VCaP (cell line): Measurements from ENCODE around the gene SRP14.
"Not testable (repeated sequence)": the region's sequence is repeated elsewhere in the genome, so short reads cannot be mapped to it uniquely, and the experiment has no call there.

ENCODE experiments used
- H3K27ac ChIP-seq: fragments of 450-650 bp; 2 replicates; pipeline ENCODE4 v1.5.1; 2017
- TF ChIP-seq, protein P1 (sequence below): fragments of 450-650 bp; conservative IDR thresholded peaks from 2 replicates; pipeline ENCODE4 v1.5.1; 2017; ENCODE audit warnings: mild to moderate bottlenecking, moderate library complexity

The SRP14 gene

GRCh38 chr15:40029979-40030893 lies 8.7 kb downstream of the SRP14 start:
- TF ChIP-seq, protein P1, sequence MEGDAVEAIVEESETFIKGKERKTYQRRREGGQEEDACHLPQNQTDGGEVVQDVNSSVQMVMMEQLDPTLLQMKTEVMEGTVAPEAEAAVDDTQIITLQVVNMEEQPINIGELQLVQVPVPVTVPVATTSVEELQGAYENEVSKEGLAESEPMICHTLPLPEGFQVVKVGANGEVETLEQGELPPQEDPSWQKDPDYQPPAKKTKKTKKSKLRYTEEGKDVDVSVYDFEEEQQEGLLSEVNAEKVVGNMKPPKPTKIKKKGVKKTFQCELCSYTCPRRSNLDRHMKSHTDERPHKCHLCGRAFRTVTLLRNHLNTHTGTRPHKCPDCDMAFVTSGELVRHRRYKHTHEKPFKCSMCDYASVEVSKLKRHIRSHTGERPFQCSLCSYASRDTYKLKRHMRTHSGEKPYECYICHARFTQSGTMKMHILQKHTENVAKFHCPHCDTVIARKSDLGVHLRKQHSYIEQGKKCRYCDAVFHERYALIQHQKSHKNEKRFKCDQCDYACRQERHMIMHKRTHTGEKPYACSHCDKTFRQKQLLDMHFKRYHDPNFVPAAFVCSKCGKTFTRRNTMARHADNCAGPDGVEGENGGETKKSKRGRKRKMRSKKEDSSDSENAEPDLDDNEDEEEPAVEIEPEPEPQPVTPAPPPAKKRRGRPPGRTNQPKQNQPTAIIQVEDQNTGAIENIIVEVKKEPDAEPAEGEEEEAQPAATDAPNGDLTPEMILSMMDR: peak; percentile 65
- H3K27ac ChIP-seq: no peak overlapping the region

DNA sequence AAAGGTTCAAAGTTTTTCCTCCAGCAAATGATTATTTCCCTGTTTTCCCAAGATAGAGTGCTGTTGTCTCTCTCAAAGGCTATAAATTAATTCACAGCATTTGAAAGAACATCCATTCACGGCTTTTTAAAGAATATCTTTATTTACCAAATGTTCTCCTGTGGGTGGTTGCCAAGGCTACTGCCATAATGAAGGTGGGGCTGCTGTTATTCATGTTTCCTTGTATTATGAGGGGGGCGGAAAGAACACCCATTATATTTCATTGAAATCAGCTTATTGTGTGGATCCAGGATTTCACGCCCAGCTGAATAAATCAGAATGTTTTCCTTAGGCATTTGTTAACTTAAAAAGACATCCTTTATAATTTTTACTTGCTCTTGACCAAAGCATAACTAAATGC lies 10.1 kb downstream of the SRP14 start:
- H3K27ac ChIP-seq: no peak overlapping the region
- TF ChIP-seq, protein P1: no peak

DNA sequence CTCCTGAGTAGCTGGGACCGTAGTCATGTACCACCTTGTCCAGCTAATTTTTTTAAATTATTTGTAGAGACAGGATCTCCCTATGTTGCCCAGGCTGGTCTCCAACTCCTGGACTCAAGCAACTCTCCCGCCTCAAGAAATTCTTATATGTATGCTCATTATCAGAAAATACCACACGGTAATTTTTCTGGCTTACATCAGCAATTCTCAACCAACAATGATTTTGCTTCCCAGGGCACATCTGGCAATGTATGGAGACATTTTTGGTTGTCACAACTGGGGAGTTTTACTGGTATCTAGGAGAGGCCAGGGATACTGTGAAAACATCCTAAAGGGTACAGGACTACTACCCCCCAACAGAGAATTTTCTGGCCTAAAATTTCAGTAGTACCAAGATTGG lies 10.8 kb downstream of the SRP14 start:
- TF ChIP-seq, protein P1: no peak
- H3K27ac ChIP-seq: no peak overlapping the region

- TF ChIP-seq, protein P1: no peak
- H3K27ac ChIP-seq: peak overlapping the region; percentile 5; the same call in 1 of the 2 replicates
These were observed 22.6 kb downstream of the SRP14 start for GRCh38 chr15:40016224-40016865.

- no peak overlapping the region for H3K27ac ChIP-seq
- TF ChIP-seq, protein P1: no peak
These were observed 24.6 kb downstream of the SRP14 start for GRCh38 chr15:40014390-40014789.

GRCh38 chr15:40013372-40013771 lies 25.6 kb downstream of the SRP14 start:
- H3K27ac ChIP-seq: not testable (repeated sequence)

DNA sequence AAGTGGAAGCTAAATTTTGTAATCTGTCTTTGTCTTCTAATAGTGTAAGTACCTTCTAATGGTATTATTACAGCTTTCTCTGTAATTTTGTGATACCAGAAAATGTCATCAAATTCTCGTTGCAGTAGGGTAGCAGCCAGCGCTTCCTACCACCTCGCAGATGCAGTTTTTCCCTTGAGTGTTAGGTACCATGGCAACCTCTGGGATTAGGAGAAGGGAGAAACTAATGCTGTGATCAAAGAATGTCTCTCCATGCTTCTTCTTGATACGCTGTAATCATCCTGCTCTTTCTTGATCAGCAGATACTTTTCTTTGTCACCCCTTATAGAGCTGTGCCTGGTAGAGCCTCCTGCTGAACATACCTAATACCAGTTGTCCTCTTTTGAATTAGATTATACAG lies 27.7 kb downstream of the SRP14 start:
- no peak overlapping the region for H3K27ac ChIP-seq

More for the DNA sequence above, 27.7 kb downstream of the SRP14 start:
- TF ChIP-seq, protein P1: no peak
